GM15510 (cell line): ENCODE measurements around the gene RPIA.

Experiments
- POLR2A ChIP-seq: IDR thresholded peaks from 3 replicates; pipeline ENCODE4 v1.6.1; 2011; ENCODE audit warnings: borderline replicate concordance; ENCODE audit not compliant: insufficient read length; ENCODE audit errors: extremely low read depth

RPIA gene

DNA sequence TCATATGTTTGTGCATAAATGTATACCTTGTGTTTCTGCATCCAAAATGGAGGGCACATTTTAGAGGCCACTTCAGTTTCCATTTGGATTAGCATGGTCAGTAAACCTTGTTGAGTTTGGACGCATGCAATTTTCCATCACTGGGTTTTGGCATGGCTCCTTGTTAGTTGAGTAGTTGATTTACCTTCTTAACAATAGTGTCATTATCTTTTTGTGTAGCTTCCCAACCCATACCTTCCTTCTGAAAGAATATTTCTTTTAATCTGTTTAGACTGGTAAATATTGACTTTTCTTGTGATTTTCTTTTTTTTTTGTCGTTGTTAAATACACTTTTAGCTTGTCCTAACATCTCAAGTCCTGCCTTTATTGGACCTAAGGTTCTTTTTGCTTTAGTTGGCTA lies 15.5 kb downstream of the RPIA start:
- no peak for TF ChIP-seq POLR2A

DNA sequence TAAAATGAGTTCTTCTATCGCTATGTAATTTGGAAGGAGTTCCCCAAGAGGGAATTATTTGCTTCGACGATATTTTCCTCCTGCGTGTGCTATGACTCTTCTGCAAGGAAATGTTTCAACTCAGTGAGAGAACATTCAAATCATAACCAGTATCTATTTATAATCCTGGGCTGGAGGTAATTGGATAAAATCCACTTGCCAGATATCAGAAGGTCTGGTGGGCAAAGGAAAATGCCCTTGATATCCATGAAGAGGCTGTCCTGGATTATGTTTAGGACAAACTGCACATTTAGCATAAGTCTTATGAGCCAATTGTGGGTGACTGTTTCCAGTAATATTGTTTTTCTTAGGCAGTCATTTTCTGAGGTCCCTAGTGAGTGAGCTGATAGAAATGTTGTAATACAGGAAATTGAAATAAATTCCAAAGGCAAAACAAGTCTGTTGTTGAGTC lies 17.7 kb downstream of the RPIA start:
- no peak for TF ChIP-seq POLR2A

DNA sequence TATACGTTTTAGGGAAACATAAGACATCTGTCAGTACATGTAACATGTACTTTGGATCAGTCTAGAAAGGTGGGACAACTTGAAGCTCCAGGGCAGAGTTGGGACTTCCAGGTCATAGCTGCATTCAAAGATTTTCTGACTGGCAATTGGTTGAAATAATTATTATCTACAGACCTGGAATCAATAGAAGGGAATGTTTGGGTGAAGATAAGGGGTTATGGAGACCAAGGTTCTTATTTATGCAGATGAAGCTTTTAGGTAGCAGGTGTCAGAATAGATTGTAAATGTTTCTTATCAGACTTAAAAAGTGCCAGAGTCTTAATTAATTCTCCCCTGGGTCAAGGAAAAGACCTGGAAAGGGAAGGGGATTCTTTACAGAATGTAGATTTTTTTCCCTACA lies 19.8 kb downstream of the RPIA start:
- no peak for TF ChIP-seq POLR2A

DNA sequence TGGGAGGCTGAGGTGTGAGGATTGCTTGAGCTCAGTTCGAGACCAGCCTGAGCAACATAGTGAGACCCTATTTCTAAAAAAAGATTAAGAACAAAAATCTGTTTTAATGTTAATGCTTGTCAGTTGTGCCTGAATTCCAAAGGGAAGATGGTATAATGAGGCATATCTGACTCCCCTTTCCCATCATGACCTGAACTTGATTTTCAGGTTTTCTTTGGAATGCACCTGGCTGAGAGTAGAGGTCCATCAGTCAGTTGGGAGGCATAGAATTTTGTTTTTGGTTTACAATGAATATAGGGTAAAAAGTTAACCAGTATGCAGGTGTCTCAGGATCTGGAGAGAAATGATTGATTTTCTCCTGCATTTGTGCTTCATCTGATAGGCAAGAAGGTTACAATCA lies 20.4 kb downstream of the RPIA start:
- no peak for TF ChIP-seq POLR2A

DNA sequence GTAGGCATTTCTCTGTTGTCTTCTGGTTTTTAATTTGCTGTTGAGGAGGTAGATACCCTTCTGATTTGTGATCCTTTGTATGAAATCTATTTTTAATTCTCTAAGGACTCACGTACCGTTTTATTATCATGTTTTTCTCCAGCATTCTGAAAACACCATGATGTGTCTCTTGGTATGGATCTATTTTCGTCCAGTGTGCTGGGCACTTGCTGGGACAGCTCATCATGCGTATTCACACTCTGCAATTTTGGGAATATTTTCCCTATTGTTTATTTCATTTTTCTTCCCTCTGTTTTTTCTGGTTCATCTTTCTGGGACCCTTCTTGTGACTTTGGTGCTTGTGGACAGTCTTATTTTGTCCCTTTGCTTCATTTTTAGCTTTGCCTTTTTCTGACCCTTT lies 21.9 kb downstream of the RPIA start:
- no peak for TF ChIP-seq POLR2A

DNA sequence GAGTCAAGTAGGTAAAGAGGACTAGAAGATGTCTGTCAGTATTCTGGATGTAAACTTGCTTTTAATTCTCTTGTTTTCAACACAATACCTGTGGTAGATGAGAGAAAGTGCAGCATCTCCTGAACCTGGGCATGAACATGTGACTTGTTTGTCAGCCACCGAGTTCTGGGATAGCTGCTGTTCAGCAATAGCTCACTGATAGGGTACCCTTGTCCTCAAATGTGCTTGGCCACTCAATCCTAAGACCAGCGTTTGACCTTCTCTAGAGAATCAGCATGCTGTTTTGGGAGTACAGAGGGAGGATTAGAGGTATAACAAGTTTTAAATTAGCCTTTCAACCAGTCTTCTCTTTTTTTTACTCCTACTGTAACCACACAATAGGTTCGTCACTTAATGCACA lies 23.2 kb downstream of the RPIA start:
- no peak for TF ChIP-seq POLR2A

DNA sequence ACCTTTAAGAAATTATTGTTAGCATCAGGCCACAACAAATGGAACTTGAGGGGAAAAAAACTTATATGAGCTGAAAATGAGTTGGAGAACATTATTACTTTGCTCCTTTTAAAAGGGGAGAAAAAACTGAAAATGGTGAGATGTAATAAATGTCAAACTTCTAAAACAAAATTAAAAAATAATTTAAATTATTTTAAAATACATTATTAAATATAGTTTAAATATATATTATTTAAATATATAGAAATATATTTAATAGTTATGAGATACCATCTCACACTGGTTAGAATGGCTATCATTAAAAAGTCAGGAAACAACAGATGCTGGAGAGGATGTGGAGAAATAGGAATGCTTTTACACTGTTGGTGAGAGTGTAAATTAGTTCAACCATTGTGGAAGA lies 28.9 kb downstream of the RPIA start:
- no peak for TF ChIP-seq POLR2A

DNA sequence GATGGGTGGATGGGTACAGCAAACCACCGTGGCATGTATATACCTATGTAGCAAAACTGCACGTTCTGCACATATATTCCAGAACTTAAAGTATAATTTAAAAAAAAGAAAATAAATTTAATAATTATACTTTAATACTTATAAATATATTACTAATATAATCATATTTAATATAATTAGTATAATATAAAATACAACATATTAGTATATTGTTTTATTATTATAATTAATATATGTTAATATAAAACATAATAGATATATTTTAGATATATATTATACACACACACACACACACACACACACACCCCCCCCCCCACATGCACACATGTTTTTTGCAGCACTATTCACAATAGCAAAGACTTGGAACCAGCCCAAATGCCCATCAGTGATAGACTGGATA lies 29.8 kb downstream of the RPIA start:
- no peak for TF ChIP-seq POLR2A

DNA sequence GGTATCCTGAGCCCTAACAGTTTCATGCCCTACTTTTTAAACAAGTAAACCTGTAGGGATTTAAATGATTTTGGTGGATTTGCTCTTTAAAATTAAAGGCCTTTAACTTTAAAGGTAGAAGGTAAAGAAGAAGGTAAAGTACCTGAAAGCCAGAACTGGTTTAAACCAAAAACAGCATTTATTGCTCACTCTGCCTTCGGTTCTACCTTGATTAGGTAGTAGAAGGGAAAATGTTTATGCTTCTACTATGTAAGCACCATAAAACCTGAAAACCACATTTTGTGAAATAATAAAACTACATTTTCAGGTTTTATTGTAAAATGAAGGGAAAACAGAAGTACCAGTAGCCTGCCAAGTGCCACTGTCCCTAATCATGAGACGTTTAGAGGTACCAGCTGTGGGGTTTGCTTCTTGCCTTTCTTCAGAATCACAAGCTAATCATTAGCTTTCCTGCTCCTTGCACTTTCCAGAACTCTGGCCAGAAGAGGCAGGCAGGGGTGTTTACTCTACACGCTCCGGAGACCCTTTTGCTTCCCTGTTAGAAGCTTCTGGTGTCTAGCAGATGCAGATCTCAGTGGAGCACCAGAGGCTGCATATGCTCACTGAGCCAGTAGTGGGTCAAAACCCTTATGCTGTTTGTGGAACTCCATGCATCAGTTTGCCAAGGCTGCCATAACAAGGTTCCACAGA lies 33.3 kb downstream of the RPIA start:
- no peak for TF ChIP-seq POLR2A

DNA sequence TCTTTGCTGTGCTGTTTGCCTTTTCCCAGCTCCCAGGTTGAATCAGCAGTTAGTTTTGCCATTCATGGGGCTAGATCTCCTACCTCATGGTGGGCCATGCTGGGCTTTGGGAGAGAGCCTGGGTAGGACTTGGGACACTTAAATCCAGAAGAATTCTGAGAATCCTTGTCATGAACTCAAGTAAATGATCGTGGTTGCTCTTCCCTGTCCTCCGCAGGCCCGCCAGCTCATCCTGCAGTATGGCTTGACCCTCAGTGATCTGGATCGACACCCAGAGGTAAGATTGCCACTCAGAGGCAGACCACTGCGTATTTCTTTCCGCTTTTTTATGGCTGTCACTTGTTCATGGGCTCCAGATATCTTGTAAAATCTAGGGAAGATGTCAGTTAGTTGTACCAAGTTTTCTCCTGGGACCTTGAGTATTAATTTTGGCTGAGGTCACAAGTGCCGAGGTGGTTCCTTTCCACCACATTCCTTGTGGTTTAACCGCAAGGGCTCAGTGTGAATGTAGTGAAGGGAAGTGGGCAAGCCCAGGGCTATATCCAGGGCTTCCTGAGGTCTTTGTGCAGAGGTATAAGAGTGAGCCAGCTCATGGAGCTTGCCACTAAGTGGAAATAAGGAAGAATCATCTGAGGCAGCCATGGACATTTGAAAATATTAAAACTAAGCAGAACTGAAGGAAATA lies 37.7 kb downstream of the RPIA start:
- TF ChIP-seq POLR2A: no peak

DNA sequence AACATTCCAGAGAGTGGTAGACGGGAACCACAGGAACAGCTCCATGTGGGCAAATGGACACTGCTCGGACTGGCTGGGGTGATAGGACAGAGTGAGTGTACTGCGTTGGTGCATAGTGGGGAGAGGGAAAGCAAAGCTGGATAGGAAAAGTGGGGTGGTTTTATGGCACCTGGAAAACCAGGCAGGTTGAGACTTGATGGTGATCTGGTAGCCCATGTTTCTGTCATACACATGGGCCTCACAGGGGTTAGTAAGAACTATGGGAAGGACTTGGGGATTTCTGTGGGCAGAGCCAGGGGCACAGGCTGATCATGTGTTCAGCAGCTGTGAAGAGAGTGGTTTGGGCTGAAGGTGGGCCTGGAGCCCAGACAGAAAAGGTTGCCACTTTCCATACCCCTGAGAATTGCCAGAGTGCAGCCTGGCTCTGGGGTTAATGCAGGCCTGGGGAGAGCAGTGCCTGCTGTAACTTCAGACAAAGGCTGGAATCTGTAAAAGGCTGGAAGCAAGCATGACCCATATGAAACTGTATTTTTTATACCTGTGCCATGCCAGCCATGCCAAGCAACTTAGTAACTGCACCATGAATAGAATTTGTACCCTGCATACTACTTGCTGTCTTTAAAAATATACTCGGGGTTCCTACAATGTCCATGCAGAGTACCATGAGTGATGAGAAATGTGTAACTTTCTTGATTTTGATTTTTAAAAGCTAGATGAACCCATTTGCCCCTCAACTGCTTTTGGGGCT lies 41.9 kb downstream of the RPIA start:
- TF ChIP-seq POLR2A: no peak

DNA sequence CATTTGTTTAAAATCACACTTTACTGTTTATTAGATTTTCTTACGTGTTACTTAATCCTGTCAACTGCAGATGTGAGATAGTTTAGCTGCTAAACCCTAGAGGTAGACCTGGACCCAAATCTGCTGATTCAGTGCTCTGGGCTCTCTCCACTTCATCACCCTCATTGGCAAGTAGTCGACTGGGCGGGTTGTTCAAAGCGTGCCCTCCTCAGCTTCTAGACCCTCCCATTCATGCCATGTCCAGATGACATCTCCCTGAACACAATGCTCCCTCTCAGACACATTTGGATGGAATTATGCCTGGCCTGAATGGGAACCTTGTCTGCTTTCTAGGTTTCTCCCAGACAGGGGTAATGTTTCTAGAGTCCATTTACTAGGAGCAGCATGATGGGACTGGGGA lies 43.7 kb downstream of the RPIA start:
- no peak for TF ChIP-seq POLR2A

DNA sequence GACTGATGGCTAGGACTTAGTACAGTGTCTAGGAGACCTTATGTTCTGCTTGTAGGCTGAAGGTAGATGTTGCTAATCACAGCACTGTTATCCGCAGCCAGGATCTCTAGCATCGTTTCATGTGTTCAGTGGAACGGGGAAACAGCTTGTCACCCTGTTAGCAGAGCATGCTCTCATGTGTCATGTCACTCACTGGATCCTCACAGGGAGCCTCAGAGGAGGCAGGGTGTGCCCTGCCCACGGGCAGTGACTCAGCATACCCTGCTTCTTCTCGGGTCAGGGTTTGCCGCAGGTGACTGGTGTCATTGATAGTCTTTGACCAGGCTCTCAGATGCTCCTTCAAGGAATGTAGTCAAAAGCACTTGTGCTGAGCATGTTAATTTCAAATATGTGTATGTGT lies 44.4 kb downstream of the RPIA start:
- no peak for TF ChIP-seq POLR2A

DNA sequence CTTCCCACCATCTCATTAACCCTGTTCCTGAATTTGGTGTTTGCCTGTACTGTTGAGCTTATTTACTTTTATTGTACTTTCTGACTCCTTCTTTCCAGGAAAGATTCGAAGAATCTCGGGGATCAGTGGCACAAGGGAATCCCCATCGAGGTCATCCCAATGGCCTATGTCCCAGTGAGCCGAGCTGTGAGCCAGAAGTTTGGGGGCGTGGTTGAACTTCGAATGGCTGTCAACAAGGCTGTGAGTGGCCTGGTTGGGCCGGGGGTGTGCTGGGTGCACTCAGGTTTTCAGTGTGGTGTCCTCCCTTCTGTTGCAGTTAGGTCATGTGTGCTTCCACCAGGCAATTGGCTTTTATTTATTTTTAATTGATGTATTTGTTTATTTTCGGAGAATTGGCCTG lies 45.0 kb downstream of the RPIA start:
- TF ChIP-seq POLR2A: no peak

DNA sequence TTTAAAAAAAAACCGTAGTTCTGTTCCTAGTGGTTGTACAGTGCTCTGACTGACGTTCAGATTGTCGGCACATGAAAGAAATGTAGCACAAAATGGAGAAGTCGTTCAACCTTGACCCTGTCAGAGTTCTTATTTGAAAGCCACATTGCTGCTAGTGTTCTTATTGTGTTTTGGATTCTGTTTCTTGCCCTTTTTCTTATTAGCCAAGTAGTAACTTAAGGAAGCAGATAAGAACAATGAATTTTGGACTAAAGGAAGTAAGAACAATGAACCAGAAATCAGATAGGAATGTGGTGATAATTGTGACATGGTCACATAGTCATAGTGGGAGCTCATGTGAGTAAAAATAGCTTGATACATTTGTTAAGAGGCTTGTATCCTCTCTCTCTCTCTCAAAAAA lies 45.9 kb downstream of the RPIA start:
- TF ChIP-seq POLR2A: no peak

DNA sequence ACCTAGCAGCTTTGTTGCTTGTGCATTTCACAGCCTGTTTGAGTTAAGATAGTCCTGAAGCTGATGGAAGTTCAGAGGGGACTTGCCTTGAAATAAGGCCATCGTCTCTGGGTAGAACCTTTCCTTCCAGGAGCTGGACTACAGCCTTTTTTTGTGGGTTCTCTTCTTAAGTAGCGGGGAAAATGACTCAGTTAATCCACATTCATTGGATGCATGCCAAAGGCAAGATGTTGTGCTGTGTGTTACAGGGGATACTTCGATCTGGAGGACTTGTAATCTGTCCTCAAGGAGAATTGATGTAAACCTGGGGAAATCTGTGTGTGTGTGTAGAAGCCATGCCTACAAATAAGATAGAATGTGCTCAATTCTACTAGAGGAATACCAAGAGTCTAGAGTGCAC lies 46.8 kb downstream of the RPIA start:
- TF ChIP-seq POLR2A: no peak
